Measurements from ENCODE around the gene CREB5.
"Not testable (repeated sequence)": the region's sequence is repeated elsewhere in the genome, so short reads cannot be mapped to it uniquely, and the experiment has no call there.

The CREB5 gene

DNA sequence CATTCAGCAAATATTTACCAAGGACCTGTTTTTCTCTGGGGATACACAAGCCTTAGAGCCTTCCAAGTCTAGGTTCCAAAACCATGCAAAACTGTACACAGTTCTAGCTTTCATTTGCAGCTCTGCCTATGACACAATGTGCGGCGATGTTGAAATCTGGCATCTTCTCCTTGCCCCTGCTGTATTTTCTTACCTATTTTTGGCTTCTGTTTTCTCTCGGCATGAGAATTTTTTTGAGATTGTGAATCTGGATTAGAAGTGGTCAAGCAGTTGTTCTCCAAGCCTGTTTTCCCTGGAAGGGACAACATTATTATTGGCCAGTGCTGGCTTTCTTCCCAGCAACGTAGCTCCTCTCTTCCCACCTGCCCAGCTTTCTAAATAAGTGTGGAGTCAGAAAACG is 176.3 kb downstream of the CREB5 start:
- DNase-seq, result no peak

DNA sequence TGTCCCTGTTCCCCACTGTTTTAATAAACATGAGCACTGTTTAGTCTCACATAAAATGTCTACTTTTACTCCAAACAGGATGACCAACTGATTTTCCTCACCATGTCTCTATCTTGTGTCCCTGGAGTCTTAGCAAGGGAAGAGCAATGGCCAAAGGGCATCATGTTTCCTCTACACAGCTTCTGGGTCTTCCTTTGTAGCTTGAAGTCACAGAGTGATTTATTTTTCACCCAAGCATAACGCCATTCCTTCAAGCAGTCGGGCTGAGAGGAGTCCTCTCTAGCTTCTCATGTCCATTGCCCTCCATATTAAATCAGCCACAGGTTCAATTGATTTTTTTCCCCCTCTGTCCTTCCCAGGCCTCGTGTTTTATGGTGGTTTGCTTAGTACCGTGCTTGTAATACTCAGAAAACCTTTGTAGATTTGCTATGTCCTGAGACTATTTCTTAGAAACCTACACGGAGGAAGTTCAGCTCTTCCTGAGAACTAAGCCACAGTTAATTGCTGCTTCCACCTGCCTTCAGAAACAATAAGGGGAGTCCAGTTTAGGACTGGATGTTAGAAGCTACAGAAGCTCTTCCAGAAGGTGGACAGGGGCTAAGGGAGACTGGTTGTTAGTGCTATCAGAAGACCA is 178.8 kb downstream of the CREB5 start:
- no peak for DNase-seq

DNA sequence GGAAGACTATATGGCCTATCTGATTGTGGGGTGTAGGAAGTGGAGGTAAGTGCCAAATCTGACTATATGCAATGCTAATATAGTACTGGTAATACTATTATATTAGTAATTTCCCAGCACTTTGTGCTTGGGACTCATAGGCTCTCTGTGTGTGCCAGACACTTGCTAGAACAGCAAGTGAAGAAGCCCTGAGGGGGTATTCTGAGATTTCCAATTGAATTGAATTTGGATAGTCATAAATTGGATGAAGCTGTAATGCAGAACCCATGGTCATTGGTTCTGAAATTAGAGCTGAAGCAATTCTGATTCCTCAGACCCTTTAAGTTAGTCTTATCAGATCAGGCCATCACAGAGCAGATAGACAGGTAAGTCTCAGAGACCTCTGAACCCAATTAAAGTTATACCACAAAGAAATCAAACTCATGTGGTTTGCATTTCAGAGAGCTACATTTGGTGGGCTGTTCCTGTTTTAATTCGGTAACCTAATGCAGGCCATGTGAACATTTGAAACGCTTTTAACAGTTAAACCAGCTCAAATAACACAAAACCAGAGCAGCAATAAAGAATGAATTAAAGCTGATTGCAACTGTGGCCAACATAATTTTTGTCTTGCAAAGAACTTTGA is 179.5 kb downstream of the CREB5 start:
- DNase-seq, result no peak

DNA sequence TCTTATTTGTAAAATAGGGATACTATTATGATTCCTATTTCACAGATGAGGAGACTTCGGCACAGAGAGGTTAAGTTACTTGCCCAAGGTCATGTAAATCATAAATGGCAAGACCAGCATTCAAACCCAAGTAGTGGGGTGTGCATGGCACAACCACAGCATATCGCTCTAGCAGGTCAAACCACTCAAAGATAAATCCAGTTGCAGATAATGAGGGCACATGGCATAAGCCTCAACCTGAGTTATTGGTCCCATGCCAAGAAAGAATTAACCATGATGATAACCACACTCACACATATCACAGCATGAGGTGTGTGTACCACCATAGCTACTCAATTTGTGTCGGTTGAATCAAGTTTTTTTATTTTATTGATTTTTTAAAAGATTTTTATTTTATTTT is 180.5 kb downstream of the CREB5 start:
- DNase-seq, result no peak

DNA sequence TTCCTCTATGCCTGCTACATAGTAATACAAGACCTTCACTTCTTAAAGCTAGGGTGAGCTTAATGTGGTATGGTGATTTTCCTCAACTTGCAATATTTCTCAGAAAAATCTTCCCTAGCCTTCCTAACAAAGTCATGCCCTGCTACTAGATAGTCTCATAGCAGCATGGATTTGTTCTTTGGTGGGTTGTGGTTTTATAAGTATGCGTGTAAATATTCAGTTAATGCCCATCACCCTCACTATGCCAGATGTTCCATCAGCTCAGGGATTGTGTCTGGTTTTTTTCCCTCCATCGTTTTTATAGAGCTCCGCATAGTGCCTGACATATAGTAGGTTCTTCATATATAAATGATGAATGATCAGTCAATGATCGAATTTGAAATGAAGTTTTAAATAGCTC is 182.8 kb downstream of the CREB5 start:
- DNase-seq, result no peak

DNA sequence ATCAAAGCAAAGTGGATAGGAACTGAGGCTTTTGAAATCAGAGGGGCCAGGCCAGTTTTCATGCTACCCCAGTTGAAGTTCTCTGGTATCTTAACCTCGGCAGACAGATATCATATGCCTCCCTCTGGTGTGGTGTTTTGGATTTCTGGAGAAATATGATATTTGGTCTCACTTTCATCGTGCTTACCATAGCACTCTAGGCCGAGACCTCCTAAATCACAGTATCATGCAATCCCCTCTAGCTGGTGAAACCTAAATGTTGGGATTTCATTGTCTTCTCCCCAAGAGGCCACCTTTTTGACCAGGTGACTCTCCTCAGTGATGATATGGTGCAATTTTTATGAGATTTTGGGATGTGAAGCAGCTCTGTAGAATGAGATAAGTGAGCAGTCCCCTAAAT is 183.5 kb downstream of the CREB5 start:
- no peak for DNase-seq

DNA sequence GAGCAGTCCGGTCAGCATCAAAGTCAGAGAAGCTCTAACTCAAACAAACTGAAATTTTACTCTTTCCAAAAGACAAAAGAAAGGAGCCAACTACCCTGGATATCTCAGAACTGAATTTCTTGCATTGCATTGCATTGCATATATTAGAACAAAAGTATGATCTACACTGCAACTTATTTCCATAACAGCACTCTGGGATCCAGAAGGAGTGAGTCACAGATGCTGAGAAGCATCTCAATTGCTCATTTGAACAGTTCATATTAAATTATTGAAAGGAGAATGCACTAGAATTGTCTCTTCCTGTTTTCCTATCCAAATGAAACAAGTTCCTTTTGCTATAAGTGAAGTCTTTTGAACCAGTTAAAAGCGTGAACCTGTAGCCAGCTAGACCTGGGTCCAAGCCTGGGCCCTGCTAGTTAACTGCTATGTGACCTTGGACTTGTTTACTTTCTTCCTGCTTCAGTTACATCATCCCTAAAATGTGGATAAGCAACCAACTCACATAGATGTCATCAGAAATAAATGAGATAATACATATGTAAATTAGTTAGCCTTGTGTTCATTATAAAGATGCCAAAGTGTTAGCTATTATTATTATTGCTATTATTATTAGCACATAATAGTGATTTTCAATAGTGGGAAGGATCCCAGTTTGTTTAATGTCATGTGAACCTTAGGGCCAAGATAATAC is 184.1 kb downstream of the CREB5 start:
- DNase-seq, result no peak

DNA sequence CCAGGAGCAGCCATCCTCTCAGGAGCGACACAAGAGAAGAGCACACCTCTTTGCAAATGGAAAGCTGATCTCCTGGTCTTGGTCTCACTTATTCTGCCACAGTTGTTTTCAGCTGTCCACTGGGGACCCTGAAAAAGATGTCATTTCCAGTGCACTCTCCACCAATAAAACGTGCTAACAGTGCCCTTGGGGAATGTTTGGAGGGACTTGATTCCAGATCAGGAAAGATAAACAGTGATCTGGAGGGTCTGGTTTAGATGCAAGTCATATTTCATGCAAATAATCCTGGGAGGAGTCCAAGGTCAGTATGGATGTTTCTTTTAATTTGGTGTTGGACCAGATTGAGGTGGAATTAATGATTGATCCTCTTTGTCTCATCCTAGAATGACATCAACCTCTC is 185.0 kb downstream of the CREB5 start:
- no peak for DNase-seq

DNA sequence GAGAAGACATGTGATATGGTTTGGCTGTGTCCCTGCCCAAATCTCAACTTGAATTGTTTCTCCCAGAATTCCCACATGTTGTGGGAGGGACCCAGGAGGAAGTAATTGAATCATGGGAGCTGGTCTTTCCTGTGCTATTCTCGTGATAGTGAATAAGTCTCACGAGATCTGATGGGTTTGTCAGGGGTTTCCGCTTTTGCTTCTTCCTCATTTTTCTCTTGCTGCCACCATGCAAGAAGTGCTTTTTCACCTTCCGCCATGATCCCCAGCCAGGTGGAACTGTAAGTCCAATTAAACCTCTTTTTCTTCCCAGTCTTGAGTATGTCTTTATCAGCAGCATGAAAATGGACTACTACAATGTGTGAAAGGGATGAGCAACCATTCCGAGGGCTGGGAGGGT is 185.7 kb downstream of the CREB5 start:
- DNase-seq, result not testable (repeated sequence)

DNA sequence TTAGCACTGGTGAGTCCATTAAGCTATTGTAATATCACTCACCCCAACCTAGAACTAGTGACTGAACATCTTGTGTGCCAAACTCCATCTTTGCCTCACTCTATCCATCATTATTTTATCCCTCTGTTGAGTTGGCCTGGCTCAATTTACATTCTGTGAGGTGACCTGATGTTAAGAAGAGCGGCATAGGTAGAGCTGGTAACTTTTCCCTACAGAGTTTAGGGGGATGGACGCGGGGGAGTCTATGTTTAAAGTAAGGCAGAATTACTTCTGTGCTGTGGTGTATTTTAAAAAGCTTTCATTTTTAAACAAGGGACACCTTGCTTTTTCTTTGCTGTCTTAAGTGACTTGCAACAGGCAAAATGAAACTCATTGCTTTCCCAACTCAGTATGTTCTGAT is 186.3 kb downstream of the CREB5 start:
- DNase-seq, result no peak

DNA sequence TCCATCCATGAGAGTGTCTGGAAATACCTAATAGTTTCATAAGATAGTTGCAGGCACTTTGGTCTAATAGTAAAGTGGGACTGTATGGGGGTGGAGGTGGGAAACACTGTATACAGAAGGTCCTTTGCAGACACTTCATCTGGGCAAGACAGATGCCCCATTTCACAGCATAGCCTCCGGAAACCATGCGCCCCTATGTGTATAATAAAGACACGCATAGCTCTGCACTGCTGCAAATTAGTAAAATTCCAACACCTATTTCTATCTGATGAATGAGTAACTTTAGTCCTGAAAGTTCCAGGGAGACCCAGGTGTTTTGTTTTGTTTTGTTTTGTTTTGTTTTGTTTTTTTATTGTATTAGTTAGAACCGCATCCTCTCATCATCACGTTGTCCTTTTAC is 187.1 kb downstream of the CREB5 start:
- DNase-seq, result no peak

DNA sequence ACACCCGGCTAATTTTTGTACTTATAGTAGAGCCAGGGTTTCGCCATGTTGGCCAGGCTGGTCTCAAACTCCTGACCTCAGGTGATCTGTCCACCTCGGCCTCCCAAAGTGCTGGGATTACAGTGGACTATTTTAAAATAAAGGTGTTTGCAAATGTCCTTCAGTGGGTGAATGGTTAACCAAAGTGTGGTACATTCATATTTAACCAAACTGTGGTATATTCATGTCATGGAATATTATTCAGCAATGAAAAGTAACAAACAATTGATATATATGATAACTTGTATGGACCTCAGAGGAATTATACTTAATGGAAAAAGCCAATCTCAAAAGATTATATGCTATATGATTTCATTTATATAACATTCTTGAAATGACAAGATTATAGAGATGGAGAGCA is 190.0 kb downstream of the CREB5 start:
- DNase-seq, result no peak

DNA sequence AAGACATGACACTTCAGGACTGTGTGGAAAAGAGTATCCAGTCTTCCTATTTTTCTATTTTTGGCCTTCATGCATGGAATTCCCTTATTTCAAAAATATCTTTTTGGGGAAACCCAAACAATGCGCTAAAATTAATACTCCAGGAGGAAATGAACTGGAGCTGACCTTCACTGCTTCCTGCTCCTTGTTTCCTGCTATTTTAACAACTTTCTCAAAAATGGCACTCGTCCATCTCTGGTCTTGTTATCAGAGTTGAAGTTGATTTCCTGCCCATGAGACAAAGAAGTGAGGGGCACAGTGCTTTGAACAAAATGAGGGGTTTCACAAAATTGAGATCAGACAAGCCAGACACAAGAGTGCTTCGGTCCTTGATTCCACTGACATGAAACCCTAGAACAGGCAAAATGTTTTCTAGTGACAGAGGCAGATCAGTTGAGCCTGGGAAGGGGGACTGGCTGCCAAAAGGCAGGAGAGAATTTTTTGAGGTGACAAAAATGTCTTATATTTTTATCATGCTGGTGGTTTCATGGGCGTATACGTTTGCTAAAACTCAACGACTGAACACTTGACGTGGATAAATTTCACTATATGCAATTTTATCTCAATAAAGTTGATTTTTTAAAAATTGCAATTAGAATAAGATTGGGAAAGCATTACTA is 193.2 kb downstream of the CREB5 start:
- no peak for DNase-seq

DNA sequence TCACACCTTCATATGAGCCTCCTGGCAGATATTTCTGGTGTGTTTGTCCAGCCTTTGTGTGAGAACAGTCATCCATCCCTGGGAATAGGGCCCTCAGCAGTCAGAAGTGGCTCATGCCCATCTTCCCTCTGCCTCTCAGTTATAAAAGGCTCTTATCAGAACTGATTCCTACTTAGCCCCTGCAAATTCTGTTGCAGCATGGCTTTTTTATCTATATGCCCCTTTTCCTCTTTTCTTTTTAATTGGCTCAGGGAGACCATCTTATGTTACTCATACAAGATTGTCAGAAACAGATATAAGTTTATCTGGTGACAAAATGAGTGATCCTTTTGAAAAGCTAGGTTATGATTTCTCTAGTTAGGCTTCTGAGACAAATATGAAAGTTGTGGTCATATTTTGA is 194.1 kb downstream of the CREB5 start:
- DNase-seq, result no peak

DNA sequence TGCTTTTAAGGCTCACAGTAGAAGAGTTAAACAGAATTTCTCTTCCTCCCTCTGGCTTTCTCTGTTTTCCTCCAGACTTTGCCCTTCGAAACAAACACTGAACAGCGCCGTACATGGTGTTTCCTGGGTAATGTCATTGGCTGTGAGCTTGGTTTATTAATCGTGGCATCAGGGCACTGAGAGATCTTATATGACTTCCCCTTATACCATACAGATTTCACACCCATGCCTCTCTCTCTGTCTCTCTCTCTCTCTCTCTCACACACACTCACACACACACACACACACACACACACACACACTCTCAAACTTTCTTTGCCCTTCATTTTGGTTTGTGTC is 195.5 kb downstream of the CREB5 start:
- DNase-seq, result no peak

DNA sequence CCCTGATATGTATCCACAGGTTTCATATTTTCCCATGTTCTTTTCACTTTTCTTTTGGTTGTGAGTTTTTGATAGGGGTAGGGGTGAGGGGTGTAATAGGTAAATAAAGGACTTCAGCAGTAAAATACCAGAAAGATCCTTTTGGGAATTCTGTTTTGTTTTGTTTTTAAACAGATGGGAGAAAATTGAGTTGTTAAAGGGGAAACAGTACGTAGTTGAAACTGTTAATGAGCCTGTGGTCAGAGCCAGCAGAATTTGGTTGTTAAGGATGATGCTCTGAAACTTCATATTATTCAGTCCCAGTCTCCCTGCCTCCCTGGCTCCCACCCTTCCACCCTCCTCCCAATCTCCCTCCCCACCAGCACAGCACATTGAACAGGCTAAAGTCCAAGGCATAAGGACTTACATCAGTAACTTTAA is 195.9 kb downstream of the CREB5 start:
- no peak for DNase-seq

DNA sequence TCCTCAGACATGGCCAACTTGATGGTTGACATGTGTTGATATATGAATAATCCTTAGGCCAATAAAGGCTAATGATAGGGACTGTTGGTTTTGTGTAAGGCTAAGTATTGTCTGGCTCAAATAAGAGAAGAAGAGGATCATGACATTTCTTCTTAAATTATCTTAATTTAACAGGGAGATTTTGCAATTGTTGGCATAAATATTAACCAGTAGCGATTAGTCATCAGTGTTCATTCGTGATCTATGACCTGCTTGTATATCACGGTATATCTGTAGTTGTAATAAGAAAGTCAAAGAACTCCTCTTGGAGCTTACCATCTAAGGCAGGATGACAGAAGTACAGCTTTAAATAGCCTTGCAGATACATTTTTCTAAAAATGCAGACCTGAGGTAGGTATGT is 196.4 kb downstream of the CREB5 start:
- no peak for DNase-seq

DNA sequence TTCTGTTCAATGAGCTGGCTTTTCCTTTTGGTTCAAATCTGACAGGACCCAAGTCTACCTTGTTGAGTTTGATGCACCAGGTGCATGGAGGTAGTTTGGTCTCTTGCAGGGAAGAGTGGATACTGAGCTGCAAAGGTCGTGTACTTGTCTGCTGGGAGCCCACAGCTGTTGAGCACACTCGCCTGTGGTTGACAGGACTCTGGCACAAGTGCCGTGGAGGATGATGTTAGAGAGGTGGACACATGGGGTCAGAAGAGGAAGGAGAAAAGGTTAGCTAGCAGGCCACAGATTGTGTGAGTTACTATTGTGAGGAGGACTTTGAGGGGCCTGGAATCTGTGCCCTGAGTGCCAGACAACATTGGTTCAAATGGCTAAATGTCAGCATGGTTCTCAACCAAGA is 197.3 kb downstream of the CREB5 start:
- no peak for DNase-seq

DNA sequence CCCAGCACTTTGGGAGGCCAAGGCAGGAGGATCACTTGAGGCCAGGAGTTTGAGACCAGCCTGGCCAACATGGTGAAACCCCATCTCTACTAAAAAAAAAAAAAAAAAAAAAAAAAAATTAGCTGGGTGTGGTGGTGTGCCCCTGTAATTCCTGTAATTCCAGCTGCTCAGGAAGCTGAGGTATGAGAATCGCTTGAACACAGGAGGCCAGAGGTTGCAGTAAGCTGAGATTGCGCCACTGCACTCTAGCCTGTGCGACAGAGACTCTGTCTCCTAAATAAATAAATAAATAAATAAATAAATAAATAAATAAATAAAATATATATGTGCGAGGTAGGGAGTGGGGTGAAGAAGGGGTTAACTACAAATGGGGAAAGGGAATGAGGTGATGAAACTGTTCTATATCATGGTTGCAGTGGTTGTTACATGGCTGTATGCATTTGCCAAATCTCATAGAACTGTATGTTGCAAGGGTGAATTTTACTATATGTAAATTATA is 199.1 kb downstream of the CREB5 start:
- DNase-seq, result not testable (repeated sequence)

DNA sequence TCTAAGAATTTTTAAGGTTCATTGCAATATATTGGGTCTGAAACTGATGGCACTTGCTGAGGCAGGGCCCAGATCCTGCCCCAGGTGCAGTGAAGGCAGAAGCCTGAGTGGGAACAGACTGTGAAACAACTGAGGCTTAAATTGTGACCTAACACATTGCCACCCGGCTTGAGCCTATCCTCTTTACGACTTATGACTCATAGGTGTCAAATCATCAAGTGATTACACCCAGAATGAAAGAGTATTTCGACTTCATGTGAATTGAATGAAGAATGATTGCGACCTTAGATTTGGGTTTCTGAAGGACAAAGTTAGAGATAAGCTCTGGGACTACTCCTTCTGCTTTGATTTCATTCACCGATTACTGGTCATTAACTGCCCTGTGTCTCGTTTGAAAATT is 200.9 kb downstream of the CREB5 start:
- DNase-seq, result no peak

DNA sequence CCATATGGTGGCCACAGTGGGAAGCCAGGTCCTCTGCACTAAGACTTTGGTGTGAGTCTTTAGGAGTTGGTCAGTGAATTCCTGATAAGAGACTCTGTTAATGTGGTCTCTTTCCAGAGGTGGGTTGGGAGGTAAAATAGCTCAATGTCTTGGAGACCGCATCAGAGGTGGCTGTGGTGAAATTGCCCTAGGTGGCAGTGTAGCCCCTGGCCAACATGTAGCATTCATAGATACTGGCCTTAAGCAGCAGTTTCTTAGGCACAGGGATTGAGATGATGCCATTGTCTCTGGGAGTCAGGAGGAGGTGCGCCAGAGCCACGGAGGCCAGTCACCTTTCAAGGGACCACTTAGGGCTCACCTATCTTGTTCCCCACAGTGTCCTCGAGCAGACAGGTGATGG is 202.8 kb downstream of the CREB5 start:
- DNase-seq, result no peak

DNA sequence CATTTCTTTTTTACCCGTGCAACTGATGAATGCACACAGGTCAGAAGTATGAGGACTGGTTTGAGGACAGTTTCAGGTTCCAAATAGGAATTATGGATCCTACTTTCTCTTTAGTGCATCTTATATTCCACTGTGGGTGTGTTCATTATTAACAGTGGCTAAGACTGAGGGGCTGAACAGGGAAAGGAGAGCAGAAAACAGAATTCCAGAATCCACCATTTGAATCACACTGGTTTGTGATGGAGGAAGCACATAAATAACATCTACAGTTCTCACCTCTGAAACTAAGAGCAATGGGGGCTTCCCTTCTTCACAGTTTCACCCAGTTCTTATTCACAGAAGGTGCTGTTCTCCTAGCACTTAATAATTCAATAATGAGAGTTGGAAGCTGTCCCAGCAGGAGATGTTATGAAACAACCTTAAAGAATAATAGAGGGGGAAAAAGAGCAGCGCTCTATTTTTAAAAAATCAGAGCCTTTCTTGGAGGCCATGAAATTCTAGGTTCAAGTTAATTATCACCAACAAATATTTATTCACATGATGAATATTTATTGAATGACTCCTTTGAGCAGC is 205.1 kb downstream of the CREB5 start:
- DNase-seq, result no peak

DNA sequence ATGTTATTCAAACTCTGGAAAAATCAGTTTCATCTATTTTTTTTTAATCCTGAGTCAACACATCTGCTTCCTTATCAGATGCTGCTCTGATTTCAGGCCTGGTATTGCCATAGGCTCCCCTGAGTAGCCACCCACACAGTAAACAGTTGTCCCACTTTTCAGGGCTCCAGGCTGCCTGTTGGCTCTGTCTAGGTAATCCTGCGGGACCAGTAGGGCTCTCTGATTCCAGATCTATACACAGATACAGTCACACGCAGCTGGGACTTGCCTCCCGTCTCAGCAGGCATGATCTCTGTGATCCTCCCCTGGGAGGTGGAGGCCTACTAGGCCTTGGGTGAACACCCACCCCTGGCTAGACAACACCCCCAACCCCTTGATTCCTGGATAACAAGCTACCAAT is 206.1 kb downstream of the CREB5 start:
- DNase-seq, result no peak

DNA sequence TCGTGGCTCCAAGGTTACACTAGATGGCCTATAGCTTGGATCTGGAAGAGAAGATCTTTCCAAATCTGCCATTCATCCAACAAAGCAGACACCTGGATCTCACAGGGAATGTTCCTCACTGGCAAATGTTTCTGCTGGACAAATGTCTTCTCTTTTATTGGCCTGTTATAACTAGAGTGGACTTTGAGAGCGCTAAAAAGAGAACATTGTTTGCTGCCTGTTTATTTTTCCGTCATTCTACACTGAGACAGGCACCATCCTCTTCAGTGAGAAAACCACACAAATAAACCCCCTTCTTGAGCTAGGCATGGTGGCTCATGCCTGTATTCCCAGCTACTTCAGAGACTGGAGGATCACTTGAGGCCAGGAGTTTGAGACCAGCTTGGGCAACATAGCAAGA is 206.9 kb downstream of the CREB5 start:
- DNase-seq, result no peak
